Measurements from ENCODE around the gene ORC3. TPM values are rescaled to one million over a fixed set of nuclear protein-coding genes. Genes with fewer than 3 reads are reported as not detected.

The ORC3 gene
- total and polyA plus RNA-seq, 2 experiments from 2014 or later = 32.4 to 35.3 TPM

GRCh38 chr6:87654875-87655454 is 65.0 kb downstream of the ORC3 start:
- H3K4me2 ChIP-seq (ENCODE audit: unreplicated experiment) = peak overlapping the region; percentile 26
- H3K36me3 ChIP-seq (ENCODE audit: low read depth) = peaks cover 6% of the 10 kb centered on the region; the same call in 1 of the 2 replicates
- H3K4me3 ChIP-seq = no peak overlapping the region
- H3K27ac ChIP-seq = no peak overlapping the region
- no peaks in the 10 kb centered on the region for H4K20me1 ChIP-seq (ENCODE audit: insufficient read depth)
- no peaks in the 10 kb centered on the region for H3K9me2 ChIP-seq (ENCODE audit: insufficient read depth)
- peak; percentile 29 for DNase-seq
- in situ Hi-C loops (cut with MboI) = no loop called here
- H3K4me1 ChIP-seq (ENCODE audit: insufficient read depth) = peaks cover 13% of the 10 kb centered on the region
- no peaks in the 10 kb centered on the region for H3K9me3 ChIP-seq (ENCODE audit: low read depth)
- TF ChIP-seq EZH2 (IDR thresholded peaks at IDR 0.05; ENCODE audit: insufficient read depth, poor library complexity, severe bottlenecking) (no peak), EZH2phosphoT487 (IDR thresholded peaks at IDR 0.05; ENCODE audit: insufficient read depth, low read depth) (no peak)
- H3K79me2 ChIP-seq (ENCODE audit: insufficient read depth) = no peaks in the 10 kb centered on the region
- no peak overlapping the region for H2AFZ ChIP-seq
- H3K27me3 ChIP-seq (replicated peaks; ENCODE audit: insufficient read depth) = no peaks in the 10 kb centered on the region
- H3F3A ChIP-seq (ENCODE audit: insufficient read depth) = peaks cover 10% of the 10 kb centered on the region
- H3K9ac ChIP-seq = no peak overlapping the region
- 55 to 60% methylated on average over 2 of the region's 2 CpGs for WGBS, 2 experiments (ENCODE audit: low coverage in 1 of 2, low lambda C conversion rate in 2 of 2, missing lambda C conversion rate in 2 of 2)

- Histone ChIP-seq H3K4me3 (no peak overlapping the region), H3K9ac (no peak overlapping the region), H3K79me2 (ENCODE audit: insufficient read depth) (no peaks in the 10 kb centered on the region), H3K27me3 (replicated peaks; ENCODE audit: insufficient read depth) (no peaks in the 10 kb centered on the region), H4K20me1 (ENCODE audit: insufficient read depth) (no peaks in the 10 kb centered on the region), H3K27ac (no peak overlapping the region), H3K4me2 (ENCODE audit: unreplicated experiment) (no peak overlapping the region), H2AFZ (no peak overlapping the region), H3K9me2 (ENCODE audit: insufficient read depth) (no peaks in the 10 kb centered on the region), H3F3A (ENCODE audit: insufficient read depth) (peaks cover 19% of the 10 kb centered on the region), H3K36me3 (ENCODE audit: low read depth) (peaks cover 6% of the 10 kb centered on the region; the same call in 1 of the 2 replicates), H3K9me3 (ENCODE audit: low read depth) (no peaks in the 10 kb centered on the region), H3K4me1 (ENCODE audit: insufficient read depth) (peaks cover 22% of the 10 kb centered on the region)
- DNase-seq = no peak
- in situ Hi-C loops (cut with MboI) = no loop called here
- no peak for TF ChIP-seq EZH2 (IDR thresholded peaks at IDR 0.05; ENCODE audit: insufficient read depth, poor library complexity, severe bottlenecking)
- no peak for TF ChIP-seq EZH2phosphoT487 (IDR thresholded peaks at IDR 0.05; ENCODE audit: insufficient read depth, low read depth)
Observed at GRCh38 chr6:87655824-87656223, 65.9 kb downstream of the ORC3 start.

- Histone ChIP-seq H3K9me3 (ENCODE audit: low read depth) (no peaks in the 10 kb centered on the region), H2AFZ (no peak overlapping the region), H3K4me2 (ENCODE audit: unreplicated experiment) (no peak overlapping the region), H3K27me3 (replicated peaks; ENCODE audit: insufficient read depth) (no peaks in the 10 kb centered on the region), H3K79me2 (ENCODE audit: insufficient read depth) (no peaks in the 10 kb centered on the region), H3F3A (ENCODE audit: insufficient read depth) (peaks cover 29% of the 10 kb centered on the region), H4K20me1 (ENCODE audit: insufficient read depth) (no peaks in the 10 kb centered on the region), H3K4me1 (ENCODE audit: insufficient read depth) (peaks cover 32% of the 10 kb centered on the region), H3K4me3 (no peak overlapping the region), H3K27ac (no peak overlapping the region), H3K36me3 (ENCODE audit: low read depth) (no peaks in the 10 kb centered on the region), H3K9ac (no peak overlapping the region), H3K9me2 (ENCODE audit: insufficient read depth) (no peaks in the 10 kb centered on the region)
- in situ Hi-C loops (cut with MboI) = no loop called here
- TF ChIP-seq EZH2 (IDR thresholded peaks at IDR 0.05; ENCODE audit: insufficient read depth, poor library complexity, severe bottlenecking) = no peak
- no peak for TF ChIP-seq EZH2phosphoT487 (IDR thresholded peaks at IDR 0.05; ENCODE audit: insufficient read depth, low read depth)
- no peak for DNase-seq
Observed at GRCh38 chr6:87656857-87657256, 66.9 kb downstream of the ORC3 start.

GRCh38 chr6:87658516-87658915 is 68.6 kb downstream of the ORC3 start:
- DNase-seq = no peak
- no peak overlapping the region for H3K4me3 ChIP-seq
- H3K27me3 ChIP-seq (replicated peaks; ENCODE audit: insufficient read depth) = no peaks in the 10 kb centered on the region
- no peak overlapping the region for H2AFZ ChIP-seq
- no peak overlapping the region for H3K27ac ChIP-seq
- no peaks in the 10 kb centered on the region for H4K20me1 ChIP-seq (ENCODE audit: insufficient read depth)
- TF ChIP-seq EZH2 (IDR thresholded peaks at IDR 0.05; ENCODE audit: insufficient read depth, poor library complexity, severe bottlenecking) (no peak), EZH2phosphoT487 (IDR thresholded peaks at IDR 0.05; ENCODE audit: insufficient read depth, low read depth) (no peak)
- peaks cover 35% of the 10 kb centered on the region for H3K4me1 ChIP-seq (ENCODE audit: insufficient read depth)
- no peak overlapping the region for H3K9ac ChIP-seq
- H3K36me3 ChIP-seq (ENCODE audit: low read depth) = 0 out of 2 replicates have a peak, but pooled peaks cover 6% of the 10 kb centered on the region
- no peaks in the 10 kb centered on the region for H3K9me2 ChIP-seq (ENCODE audit: insufficient read depth)
- in situ Hi-C loops (cut with MboI) = no loop called here
- no peaks in the 10 kb centered on the region for H3K9me3 ChIP-seq (ENCODE audit: low read depth)
- H3F3A ChIP-seq (ENCODE audit: insufficient read depth) = peaks cover 32% of the 10 kb centered on the region
- H3K79me2 ChIP-seq (ENCODE audit: insufficient read depth) = no peaks in the 10 kb centered on the region
- no peak overlapping the region for H3K4me2 ChIP-seq (ENCODE audit: unreplicated experiment)

Data from GM23248 (cell line).